K562 (cell line): Measurements from ENCODE around the gene TRIM24. TPM values are rescaled to one million over a fixed set of nuclear protein-coding genes. Genes with fewer than 3 reads are reported as not detected.
A peak's percentile ranks its signal among the peaks of the same experiment; 100 is the strongest.

ENCODE experiments used
- ATAC-seq: fragments of 200-7000 bp; cut with Tn5 transposase; 3 replicates; pipeline ENCODE4 v1.9.1; 2020; ENCODE audit warnings: moderate library complexity
- BruUV-seq: library from RNA; stranded (reverse); fragments of 400-500 nt; replicated peaks from 2 replicates; lab custom pipeline; 2021; lab: Mats Ljungman, UMichigan
- CTCF ChIA-PET: fragments of 300-600 bp; formaldehyde crosslinking; extraction: SDS; loops from one replicate; lab custom pipeline; 2021; ENCODE audit warnings: low intra/inter-chr PET ratio; lab: Yijun Ruan, JAX
- POLR2A ChIA-PET: fragments of 300-600, 350-650 bp; sonication (Branson Sonifier 250); formaldehyde crosslinking; extraction: SDS; loops from one replicate; lab custom pipeline; 2021; ENCODE audit warnings: antibody characterized with exemption, inconsistent platforms; lab: Yijun Ruan, JAX
- DNase-seq, 4 experiments: peaks; one replicate each; pipeline versions ENCODE4 v3.0.0 to v3.0.0-alpha.2; 2011 to 2018; ENCODE audit warnings: low spot score in 3 of 4, mixed read lengths in 3 of 4; ENCODE audit errors: extremely low read depth in 1 of 4
- FAIRE-seq: peaks from 2 replicates; lab custom pipeline; 2011; peaks lifted over from hg19 to GRCh38; lab: Jason Lieb, UNC
- H2AFZ ChIP-seq: 2 replicates; pipeline ENCODE4 v1.6.0; 2011; ENCODE audit warnings: low read depth, low read length, control low read depth, inconsistent platforms
- H3K27ac ChIP-seq: fragments of 200-600 bp; 3 replicates; pipeline ENCODE4 v1.8.0; 2011; ENCODE audit warnings: low read depth, mild to moderate bottlenecking, control low read depth, inconsistent platforms, low read length, moderate library complexity, mixed read lengths; ENCODE audit errors: extremely low read depth
- H3K27me3 ChIP-seq, 2 experiments: fragments of 300-600 bp in 1 of 2; 2 replicates in 1 of 2; 3 replicates in 1 of 2; pipeline versions ENCODE4 v1.6.0 to v1.8.0; 2011; ENCODE audit warnings: inconsistent platforms in 2 of 2, low read length in 2 of 2, mild to moderate bottlenecking in 1 of 2, mixed read lengths in 1 of 2, moderate library complexity in 1 of 2; ENCODE audit not compliant: control insufficient read depth in 2 of 2, insufficient read depth in 2 of 2
- H3K36me3 ChIP-seq: fragments of 300-600 bp; 3 replicates; pipeline ENCODE4 v1.8.0; 2011; ENCODE audit warnings: mild to moderate bottlenecking, low read length, inconsistent platforms; ENCODE audit not compliant: control insufficient read depth, insufficient read depth
- H3K4me1 ChIP-seq, 2 experiments: fragments of 200-600 bp in 1 of 2; replicated peaks in 1 of 2; 2 replicates in 1 of 2; 3 replicates in 1 of 2; pipeline versions ENCODE4 v1.5.1 to v1.8.0; 2011; ENCODE audit warnings: inconsistent platforms in 2 of 2, low read length in 2 of 2, mild to moderate bottlenecking in 1 of 2, mixed read lengths in 1 of 2, moderate library complexity in 1 of 2; ENCODE audit not compliant: control insufficient read depth in 2 of 2, insufficient read depth in 2 of 2
- H3K4me2 ChIP-seq: 2 replicates; pipeline ENCODE4 v1.6.1; 2011; ENCODE audit warnings: low read length, control low read depth, inconsistent platforms, mixed read lengths; ENCODE audit not compliant: insufficient read depth
- H3K4me3 ChIP-seq: fragments of 200-600 bp; sonication (generic), shearing (Covaris generic); 2 replicates; pipeline ENCODE4 v1.5.1; 2016; ENCODE audit warnings: control low read depth, inconsistent platforms
- H3K79me2 ChIP-seq: fragments of 200-600 bp; 3 replicates; pipeline ENCODE4 v1.8.0; 2011; ENCODE audit warnings: low read length, inconsistent platforms; ENCODE audit not compliant: control insufficient read depth, insufficient read depth
- H3K9ac ChIP-seq, 2 experiments: 2 replicates each; pipeline versions ENCODE4 v1.6.0 to v1.6.1; 2011; ENCODE audit warnings: low read depth in 2 of 2, low read length in 2 of 2, control low read depth in 1 of 2, inconsistent platforms in 1 of 2, mild to moderate bottlenecking in 1 of 2, mixed read lengths in 1 of 2; ENCODE audit not compliant: insufficient read depth in 1 of 2
- H3K9me1 ChIP-seq: one replicate; pipeline ENCODE4 v1.6.0; 2011; ENCODE audit warnings: inconsistent platforms, mild to moderate bottlenecking, low read length, moderate library complexity; ENCODE audit not compliant: control insufficient read depth, insufficient read depth
- H3K9me3 ChIP-seq: replicated peaks from 2 replicates; pipeline ENCODE4 v1.5.1; 2011; ENCODE audit warnings: low read depth, low read length, inconsistent platforms; ENCODE audit not compliant: control insufficient read depth, insufficient read depth
- H4K20me1 ChIP-seq: replicated peaks from 2 replicates; pipeline ENCODE4 v1.6.1; 2011; ENCODE audit warnings: low read length, inconsistent platforms, mixed read lengths; ENCODE audit not compliant: control insufficient read depth, insufficient read depth
- CHD2 ChIP-seq: IDR thresholded peaks from 2 replicates; pipeline ENCODE4 v1.6.1; 2011; ENCODE audit warnings: low read depth, low read length
- MCM3 ChIP-seq: fragments of 450-650 bp; IDR thresholded peaks from 2 replicates; pipeline ENCODE4 v1.6.1; 2016
- MCM7 ChIP-seq, 2 experiments: fragments of 450-650 bp; IDR thresholded peaks; 2 replicates each; pipeline ENCODE4 v1.6.1; 2016 to 2018
- SMARCA4 ChIP-seq: fragments of 450-650 bp; IDR thresholded peaks from 2 replicates; pipeline ENCODE4 v1.6.1; 2016
- SP2 ChIP-seq: IDR thresholded peaks from 2 replicates; pipeline ENCODE4 v1.6.1; 2011; ENCODE audit warnings: mild to moderate bottlenecking, low read depth, low read length, moderate library complexity; ENCODE audit not compliant: poor library complexity, severe bottlenecking; ENCODE audit errors: extremely low read depth
- TRIM24 ChIP-seq, 2 experiments: fragments of 450-650 bp; IDR thresholded peaks; 2 replicates each; pipeline ENCODE4 v1.6.1; 2016
- TSC22D4 ChIP-seq: fragments of 450-650 bp; IDR thresholded peaks from 2 replicates; pipeline ENCODE4 v1.6.1; 2016; ENCODE audit warnings: missing genetic modification characterization, missing biosample characterization, control low read depth
- ZFP1 ChIP-seq: fragments of 450-650 bp; formaldehyde crosslinking; IDR thresholded peaks from 2 replicates; pipeline ENCODE4 v1.4.0; 2020; ENCODE audit warnings: mild to moderate bottlenecking, mixed read lengths
- WGBS: fragments of 100-300 bp; shearing (Covaris generic); methylation state at CpG from one replicate; pipeline ENCODE4 v1.1.6; 2016; ENCODE audit warnings: low coverage, mixed read lengths; ENCODE audit not compliant: insufficient coverage; ENCODE audit errors: missing lambda C conversion rate; 5-methylcytosine and 5-hydroxymethylcytosine counted together
- in situ Hi-C: fragments of 300-500 bp; cut with MboI; formaldehyde crosslinking; loops from 4 replicates; pipeline ENCODE4 v1.15.0; 2018; ENCODE audit warnings: inconsistent platforms, mixed read lengths
- intact Hi-C: fragments of 100-400 bp; cut with micrococcal nuclease; formaldehyde crosslinking; loops from 2 replicates; pipeline ENCODE4 v1.14.2; 2022
- polyA plus RNA-seq, 8 experiments: library from polyadenylated mRNA; depleted of rRNA in 4 of 8; stranded (reverse) in 5 of 8; unstranded in 3 of 8; fragments of >200 nt; fragmentation: Nextera tagmentation in 2 of 8; fragmentation: Illumina TruSeq in 1 of 8; extraction: Ambion mirVana in 2 of 8; extraction: Trizol in 1 of 8; gene quantifications; 2 replicates each; pipeline versions ENCODE4 v1.2.1 to v1.2.3, GENCODE V29; 2011 to 2014; ENCODE audit warnings: inconsistent platforms in 1 of 8, missing spikeins in 1 of 8
- total RNA-seq, 7 experiments: library from RNA; depleted of rRNA in 6 of 7; stranded (reverse); fragments of >200 nt in 6 of 7; fragmentation: Illumina TruSeq in 2 of 7; extraction: Trizol in 2 of 7; gene quantifications; 2 replicates each; pipeline versions ENCODE4 v1.2.1 to v1.2.3, GENCODE V29; 2011 to 2021; ENCODE audit warnings: low replicate concordance in 1 of 7
- TF ChIP-seq, protein P1 (sequence below), 2 experiments: fragments of 450-650 bp; IDR thresholded peaks; 2 replicates each; pipeline ENCODE4 v1.6.1; 2016; ENCODE audit warnings: mild to moderate bottlenecking in 2 of 2, borderline replicate concordance in 1 of 2, low read depth in 1 of 2, moderate library complexity in 1 of 2
- TF ChIP-seq, protein P2 (sequence below): fragments of 250-450 bp; sonication (Bioruptor Pico); IDR thresholded peaks from 2 replicates; pipeline ENCODE4 v1.8.0; 2021; ENCODE audit warnings: moderate library complexity, mild to moderate bottlenecking, inconsistent platforms

The TRIM24 gene
- total and polyA plus RNA-seq, 9 of the 15 experiments (the other 6 are each of a cell fraction or from before 2014, with no cell fraction given), result 13.4 to 74.0 (median 41.7) TPM

DNA sequence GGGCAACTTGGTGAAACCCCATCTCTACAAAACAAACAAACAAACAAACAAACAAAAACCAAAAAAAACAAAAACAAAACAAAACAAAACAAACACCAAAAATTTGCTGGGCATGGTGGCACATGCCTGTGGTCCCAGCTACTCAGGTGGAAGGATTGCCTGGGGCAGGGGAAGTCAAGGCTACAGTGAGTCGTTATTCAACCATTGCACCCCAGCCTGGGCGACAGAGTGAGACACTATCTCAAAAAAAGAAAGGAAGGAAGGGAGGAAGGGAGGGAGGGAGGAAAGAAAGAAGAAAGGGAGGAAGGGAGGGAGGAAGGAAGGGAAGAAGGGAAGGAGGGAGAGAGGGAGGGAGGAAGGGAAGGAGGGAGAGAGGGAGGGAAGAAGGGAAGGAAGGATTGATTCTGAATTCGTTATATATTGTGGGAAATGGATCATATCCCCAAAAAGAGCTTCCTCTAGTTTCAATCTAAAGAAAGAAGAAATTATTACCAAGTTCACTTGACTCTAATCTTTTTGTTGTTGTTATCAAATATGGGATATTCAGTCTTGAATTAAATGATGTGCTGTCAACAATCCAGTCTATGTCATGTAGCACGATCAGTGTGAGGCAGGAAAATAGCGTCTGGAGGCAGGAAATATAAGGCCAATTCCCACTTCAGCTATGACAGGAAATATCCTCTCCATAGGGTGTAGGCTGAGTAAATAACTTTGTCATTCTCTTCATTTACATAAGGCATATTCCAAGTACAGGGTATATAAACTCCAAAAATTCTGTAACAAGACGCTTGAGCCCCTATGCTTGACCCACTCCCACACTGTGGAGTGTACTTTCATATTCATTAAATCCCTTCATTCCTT is 26.2 kb upstream of the TRIM24 start:
- no peak overlapping the region for H3K4me3 ChIP-seq
- 12% methylated on average over 6 of the region's 6 CpGs for WGBS
- no peak for ATAC-seq
- no peak overlapping the region for H3K9ac ChIP-seq
- no peaks in the 10 kb centered on the region for H3K79me2 ChIP-seq
- peak overlapping the region; percentile 5; the same call in 1 of the 2 replicates for H2AFZ ChIP-seq
- peaks cover 41% of the 10 kb centered on the region for H3K9me3 ChIP-seq
- H4K20me1 ChIP-seq, result no peaks in the 10 kb centered on the region
- H3K36me3 ChIP-seq, result no peaks in the 10 kb centered on the region
- no peak overlapping the region for H3K27ac ChIP-seq
- in situ Hi-C loops (no loop called here), intact Hi-C loops (no loop called here)
- ChIA-PET POLR2A (interaction anchor here (0.7 to 1.4 kb wide), 2 partner anchors 26 to 874 kb away, joined by 3 read pairs; partner anchors contain the start of gene TRIM24), CTCF (no interaction called here)
- no peaks in the 10 kb centered on the region for H3K27me3 ChIP-seq
- DNase-seq, result no peak
- no peaks in the 10 kb centered on the region for H3K4me1 ChIP-seq
- no TSS peak for BruUV-seq
- H3K9me1 ChIP-seq, result no peaks in the 10 kb centered on the region
- no peak overlapping the region for H3K4me2 ChIP-seq
- FAIRE-seq, result no peak
- TF ChIP-seq, protein P1, sequence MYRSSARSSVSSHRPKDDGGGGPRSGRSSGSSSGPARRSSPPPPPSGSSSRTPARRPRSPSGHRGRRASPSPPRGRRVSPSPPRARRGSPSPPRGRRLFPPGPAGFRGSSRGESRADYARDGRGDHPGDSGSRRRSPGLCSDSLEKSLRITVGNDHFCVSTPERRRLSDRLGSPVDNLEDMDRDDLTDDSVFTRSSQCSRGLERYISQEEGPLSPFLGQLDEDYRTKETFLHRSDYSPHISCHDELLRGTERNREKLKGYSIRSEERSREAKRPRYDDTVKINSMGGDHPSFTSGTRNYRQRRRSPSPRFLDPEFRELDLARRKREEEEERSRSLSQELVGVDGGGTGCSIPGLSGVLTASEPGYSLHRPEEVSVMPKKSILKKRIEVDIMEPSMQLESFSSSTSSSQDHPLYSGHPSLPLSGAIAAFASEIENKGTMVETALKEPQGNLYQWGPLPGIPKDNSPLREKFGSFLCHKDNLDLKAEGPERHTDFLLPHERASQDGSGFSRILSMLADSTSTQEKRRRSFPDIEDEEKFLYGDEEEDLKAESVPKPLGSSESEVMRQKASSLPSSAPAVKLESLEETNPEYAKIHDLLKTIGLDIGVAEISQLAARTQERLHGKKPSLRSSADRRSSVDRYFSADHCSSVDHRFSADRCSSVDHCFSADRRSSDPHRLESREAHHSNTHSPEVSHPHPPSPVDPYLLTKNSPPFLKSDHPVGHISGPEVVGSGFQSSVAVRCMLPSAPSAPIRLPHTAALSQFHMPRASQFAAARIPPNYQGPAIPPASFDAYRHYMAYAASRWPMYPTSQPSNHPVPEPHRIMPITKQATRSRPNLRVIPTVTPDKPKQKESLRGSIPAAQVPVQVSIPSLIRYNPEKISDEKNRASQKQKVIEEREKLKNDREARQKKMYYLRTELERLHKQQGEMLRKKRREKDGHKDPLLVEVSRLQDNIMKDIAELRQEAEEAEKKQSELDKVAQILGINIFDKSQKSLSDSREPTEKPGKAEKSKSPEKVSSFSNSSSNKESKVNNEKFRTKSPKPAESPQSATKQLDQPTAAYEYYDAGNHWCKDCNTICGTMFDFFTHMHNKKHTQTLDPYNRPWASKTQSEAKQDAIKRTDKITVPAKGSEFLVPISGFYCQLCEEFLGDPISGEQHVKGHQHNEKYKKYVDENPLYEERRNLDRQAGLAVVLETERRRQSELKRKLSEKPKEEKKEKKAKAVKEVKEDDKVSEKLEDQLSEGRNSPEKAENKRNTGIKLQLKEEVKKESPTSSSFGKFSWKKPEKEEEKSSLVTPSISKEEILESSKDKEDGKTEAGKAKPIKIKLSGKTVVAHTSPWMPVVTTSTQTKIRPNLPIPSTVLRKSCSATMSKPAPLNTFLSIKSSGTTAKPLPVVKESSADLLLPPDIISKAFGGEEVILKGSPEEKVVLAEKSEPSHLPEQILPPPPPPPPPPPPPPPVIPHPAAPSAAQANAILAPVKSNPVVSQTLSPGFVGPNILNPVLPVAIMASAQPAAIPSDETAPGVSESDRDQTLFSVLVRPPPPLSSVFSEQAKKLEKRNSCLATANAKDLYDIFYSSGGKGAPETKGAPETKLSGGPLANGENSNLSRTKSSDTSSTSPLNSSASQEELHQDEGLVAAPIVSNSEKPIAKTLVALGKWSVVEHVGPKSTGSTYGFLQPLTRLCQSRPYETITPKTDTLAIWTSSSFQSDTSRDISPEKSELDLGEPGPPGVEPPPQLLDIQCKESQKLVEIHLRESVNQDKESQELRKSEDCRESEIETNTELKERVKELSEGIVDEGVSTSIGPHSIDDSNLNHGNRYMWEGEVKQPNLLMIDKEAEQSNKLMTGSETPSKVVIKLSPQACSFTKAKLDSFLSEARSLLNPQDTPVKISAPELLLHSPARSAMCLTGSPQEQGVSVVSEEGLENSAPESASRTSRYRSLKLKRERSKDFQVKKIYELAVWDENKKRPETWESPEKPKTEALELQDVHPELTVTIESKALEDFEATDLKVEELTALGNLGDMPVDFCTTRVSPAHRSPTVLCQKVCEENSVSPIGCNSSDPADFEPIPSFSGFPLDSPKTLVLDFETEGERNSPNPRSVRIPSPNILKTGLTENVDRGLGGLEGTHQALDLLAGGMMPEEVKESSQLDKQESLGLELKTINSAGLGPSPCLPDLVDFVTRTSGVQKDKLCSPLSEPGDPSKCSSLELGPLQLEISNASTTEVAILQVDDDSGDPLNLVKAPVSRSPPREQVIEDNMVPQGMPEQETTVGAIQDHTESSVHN (IDR thresholded peaks at IDR 0.05; ENCODE audit: borderline replicate concordance in 1 of 2, low read depth in 1 of 2), result no peak
- no peak for TF ChIP-seq TSC22D4 (tag)
- TF ChIP-seq CHD2, result no peak
- 0 out of 4 replicates have a peak, but pooled peaks of 1 of the 2 experiments have one; percentile 12 for TF ChIP-seq TRIM24 (IDR thresholded peaks at IDR 0.05)
- no peak for TF ChIP-seq SMARCA4
- TF ChIP-seq SP2, result no peak
- TF ChIP-seq MCM7 (IDR thresholded peaks at IDR 0.05), result peak in 1 of 2 experiments; percentile 34; a peak in 1 of 4 replicates
- no peak for TF ChIP-seq ZFP1 (CRISPR knock-in tag)
- peak; percentile 50; the same call in 1 of the 2 replicates for TF ChIP-seq MCM3
- TF ChIP-seq, protein P2, sequence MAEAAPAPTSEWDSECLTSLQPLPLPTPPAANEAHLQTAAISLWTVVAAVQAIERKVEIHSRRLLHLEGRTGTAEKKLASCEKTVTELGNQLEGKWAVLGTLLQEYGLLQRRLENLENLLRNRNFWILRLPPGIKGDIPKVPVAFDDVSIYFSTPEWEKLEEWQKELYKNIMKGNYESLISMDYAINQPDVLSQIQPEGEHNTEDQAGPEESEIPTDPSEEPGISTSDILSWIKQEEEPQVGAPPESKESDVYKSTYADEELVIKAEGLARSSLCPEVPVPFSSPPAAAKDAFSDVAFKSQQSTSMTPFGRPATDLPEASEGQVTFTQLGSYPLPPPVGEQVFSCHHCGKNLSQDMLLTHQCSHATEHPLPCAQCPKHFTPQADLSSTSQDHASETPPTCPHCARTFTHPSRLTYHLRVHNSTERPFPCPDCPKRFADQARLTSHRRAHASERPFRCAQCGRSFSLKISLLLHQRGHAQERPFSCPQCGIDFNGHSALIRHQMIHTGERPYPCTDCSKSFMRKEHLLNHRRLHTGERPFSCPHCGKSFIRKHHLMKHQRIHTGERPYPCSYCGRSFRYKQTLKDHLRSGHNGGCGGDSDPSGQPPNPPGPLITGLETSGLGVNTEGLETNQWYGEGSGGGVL (CRISPR knock-in tag), result no peak
